Epithelial cell of prostate (primary cell): ENCODE results near the gene ARFRP1.

Experiments
- DNase-seq: peaks from one replicate; pipeline ENCODE4 v3.0.0-alpha.2; 2011; ENCODE audit warnings: low read depth, low spot score
- H3K27ac ChIP-seq: fragments of 450-650 bp; 2 replicates; pipeline ENCODE4 v1.5.1; 2017; ENCODE audit warnings: mild to moderate bottlenecking

Gene ARFRP1

GRCh38 chr20:63744158-63744557 lies 36.4 kb upstream of the ARFRP1 start:
- DNase-seq = no peak
- H3K27ac ChIP-seq = no peak overlapping the region

GRCh38 chr20:63743210-63743970 lies 35.6 kb upstream of the ARFRP1 start:
- no peak overlapping the region for H3K27ac ChIP-seq
- DNase-seq = no peak

- DNase-seq = no peak
- H3K27ac ChIP-seq = no peak overlapping the region
Measured at GRCh38 chr20:63742381-63743024, 34.7 kb upstream of the ARFRP1 start.

GRCh38 chr20:63741676-63742380 lies 34.1 kb upstream of the ARFRP1 start:
- no peak for DNase-seq
- peak overlapping the region; percentile 91 for H3K27ac ChIP-seq

GRCh38 chr20:63741354-63741675 lies 33.5 kb upstream of the ARFRP1 start:
- no peak for DNase-seq
- peak overlapping the region; percentile 91 for H3K27ac ChIP-seq

GRCh38 chr20:63740627-63741353 lies 33.0 kb upstream of the ARFRP1 start:
- no peak for DNase-seq
- H3K27ac ChIP-seq = peak overlapping the region; percentile 91

- no peak for DNase-seq
Measured at GRCh38 chr20:63740070-63740626, 32.4 kb upstream of the ARFRP1 start.

GRCh38 chr20:63739130-63740069 lies 31.6 kb upstream of the ARFRP1 start, which contains the start of gene SLC2A4RG:
TSS of gene SLC2A4RG (plus strand) at chr20:63739776. CDS start at chr20:63739913, 137 bp downstream.
- no peak for DNase-seq
- H3K27ac ChIP-seq = peak within 1 kb of the TSS; percentile 91

More at GRCh38 chr20:63740070-63740626, 32.4 kb upstream of the ARFRP1 start:
- peak overlapping the region; percentile 91 for H3K27ac ChIP-seq

- no peak for DNase-seq
- H3K27ac ChIP-seq = no peak overlapping the region
Measured at GRCh38 chr20:63738687-63739129, 30.9 kb upstream of the ARFRP1 start.

- H3K27ac ChIP-seq = no peak overlapping the region
Measured at GRCh38 chr20:63737945-63738686, 30.3 kb upstream of the ARFRP1 start.

GRCh38 chr20:63737695-63737944 lies 29.8 kb upstream of the ARFRP1 start:
- no peak for DNase-seq
- H3K27ac ChIP-seq = no peak overlapping the region

More at GRCh38 chr20:63737945-63738686, 30.3 kb upstream of the ARFRP1 start:
- DNase-seq = no peak

- H3K27ac ChIP-seq = no peak overlapping the region
- DNase-seq = no peak
Measured at GRCh38 chr20:63736893-63737694, 29.3 kb upstream of the ARFRP1 start.

GRCh38 chr20:63735859-63736718 lies 28.3 kb upstream of the ARFRP1 start, which contains the start of gene LIME1:
TSS of gene LIME1 (plus strand) at chr20:63736664. CDS start at chr20:63737550, 886 bp downstream.
- no peak for DNase-seq
- no peak within 1 kb of the TSS for H3K27ac ChIP-seq

- H3K27ac ChIP-seq = no peak overlapping the region
- no peak for DNase-seq
Measured at GRCh38 chr20:63734946-63735858, 27.4 kb upstream of the ARFRP1 start.

- no peak for DNase-seq
- no peak overlapping the region for H3K27ac ChIP-seq
Measured at GRCh38 chr20:63734111-63734945, 26.6 kb upstream of the ARFRP1 start.
